Central memory CD4-positive, alpha-beta T cell (primary cell): Measurements from ENCODE around the gene MORF4L1.
"Not testable (repeated sequence)": the region's sequence is repeated elsewhere in the genome, so short reads cannot be mapped to it uniquely, and the experiment has no call there.

ENCODE experiments used
- DNase-seq: peaks from one replicate; pipeline ENCODE4 v3.0.0; 2022
- total RNA-seq, 3 experiments: gene quantifications; one replicate each; lab custom pipeline; 2026; lab: John Stamatoyannopoulos, UW

MORF4L1 gene, protein sequence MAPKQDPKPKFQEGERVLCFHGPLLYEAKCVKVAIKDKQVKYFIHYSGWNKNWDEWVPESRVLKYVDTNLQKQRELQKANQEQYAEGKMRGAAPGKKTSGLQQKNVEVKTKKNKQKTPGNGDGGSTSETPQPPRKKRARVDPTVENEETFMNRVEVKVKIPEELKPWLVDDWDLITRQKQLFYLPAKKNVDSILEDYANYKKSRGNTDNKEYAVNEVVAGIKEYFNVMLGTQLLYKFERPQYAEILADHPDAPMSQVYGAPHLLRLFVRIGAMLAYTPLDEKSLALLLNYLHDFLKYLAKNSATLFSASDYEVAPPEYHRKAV
- 126 to 341 (median 128) reads per million in 3 experiments for total RNA-seq

DNA sequence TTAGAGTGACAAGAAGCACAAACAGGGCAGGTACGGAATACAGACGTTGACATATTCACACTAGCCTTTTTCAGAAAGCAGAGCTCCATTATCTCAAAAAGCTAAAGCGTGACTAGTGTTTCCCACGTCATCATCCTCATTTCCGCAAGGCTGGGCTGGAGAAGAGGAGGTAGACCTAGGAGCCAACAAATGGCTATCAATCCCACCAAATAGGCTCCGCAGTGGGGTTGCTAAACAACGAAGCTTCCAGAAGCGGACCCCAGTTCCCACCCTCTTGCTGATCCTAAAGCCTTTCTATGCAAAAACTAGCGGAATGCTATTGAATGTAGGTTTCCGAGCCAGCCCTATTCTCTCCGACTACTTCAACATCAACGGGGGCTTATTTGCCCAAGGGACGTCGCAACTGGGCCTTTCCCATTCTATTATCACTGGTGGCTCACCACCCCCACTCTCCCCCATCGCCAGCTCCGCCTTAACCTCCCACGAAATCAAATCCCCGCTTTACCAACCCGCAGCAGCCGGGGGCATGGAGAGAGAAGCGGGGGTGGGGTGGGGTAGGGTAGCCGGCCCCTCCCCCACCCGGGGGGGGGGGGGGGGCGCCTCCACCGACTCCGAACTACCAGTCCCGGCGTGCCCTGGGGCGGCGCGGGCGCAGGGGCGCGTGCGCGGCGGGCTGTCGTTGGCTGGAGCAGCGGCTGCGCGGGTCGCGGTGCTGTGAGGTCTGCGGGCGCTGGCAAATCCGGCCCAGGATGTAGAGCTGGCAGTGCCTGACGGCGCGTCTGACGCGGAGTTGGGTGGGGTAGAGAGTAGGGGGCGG lies at the start of gene MORF4L1:
Gene MORF4L1 (plus strand): TSS at position 736 of the 817 bp plus-strand sequence. CDS start 128 bp downstream, outside the sequence.
- peak; percentile 98 for DNase-seq

DNA sequence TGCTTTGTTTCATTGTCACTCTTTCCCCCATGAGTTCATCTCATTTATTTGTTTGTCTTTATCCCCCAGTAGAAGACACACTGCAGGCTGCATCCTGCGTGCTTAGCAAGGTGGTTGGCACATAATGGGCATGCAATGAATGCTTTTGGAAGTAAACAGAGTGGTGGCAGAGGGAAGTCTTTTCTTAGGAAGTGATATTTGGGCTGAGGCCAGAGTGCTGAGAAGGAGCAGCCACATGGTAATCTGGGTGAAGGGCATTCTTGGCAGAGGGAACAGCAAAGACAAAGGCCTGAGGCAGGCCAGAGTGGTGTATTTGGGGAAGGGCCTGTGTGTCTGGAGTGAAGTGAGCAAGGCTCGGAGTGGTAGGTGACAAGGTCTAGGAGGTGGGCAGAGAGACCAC lies 43.8 kb upstream of the MORF4L1 start:
- DNase-seq = no peak

DNA sequence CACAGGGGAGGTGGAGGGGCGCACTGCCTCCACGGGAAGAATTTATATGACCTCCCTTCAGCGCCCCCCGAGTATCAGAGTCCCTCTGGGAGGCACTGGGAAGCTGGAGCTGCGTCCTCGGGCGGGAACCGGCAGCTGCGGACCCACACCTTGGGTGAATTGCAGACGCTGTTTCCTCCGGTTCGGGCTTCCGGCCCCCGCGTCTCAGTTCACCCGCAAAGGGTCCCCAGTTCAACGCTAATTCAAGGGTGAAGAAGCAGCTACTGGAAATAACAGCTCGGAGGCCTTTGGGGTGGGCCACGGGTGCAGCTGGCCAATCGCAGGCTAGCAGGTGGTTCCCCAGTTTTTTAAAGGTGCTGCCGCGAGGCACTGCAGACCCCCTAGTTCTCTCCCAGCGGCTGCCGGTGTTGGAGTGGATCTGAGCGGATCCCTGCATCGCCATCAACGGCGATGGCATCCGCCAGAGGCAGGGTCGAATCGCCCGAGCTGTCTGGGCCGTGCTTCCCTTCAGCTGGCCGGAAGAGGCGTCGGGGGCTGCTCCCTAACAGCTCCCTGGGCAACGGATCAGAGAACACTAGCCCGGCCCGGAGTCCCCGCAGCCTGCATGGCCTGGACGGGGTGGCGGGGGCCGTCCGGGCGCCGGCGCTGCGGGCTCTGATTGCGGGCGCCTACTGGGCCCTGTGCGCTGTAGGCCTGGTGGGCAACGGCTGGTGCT lies 42.0 kb upstream of the MORF4L1 start:
- DNase-seq = no peak

DNA sequence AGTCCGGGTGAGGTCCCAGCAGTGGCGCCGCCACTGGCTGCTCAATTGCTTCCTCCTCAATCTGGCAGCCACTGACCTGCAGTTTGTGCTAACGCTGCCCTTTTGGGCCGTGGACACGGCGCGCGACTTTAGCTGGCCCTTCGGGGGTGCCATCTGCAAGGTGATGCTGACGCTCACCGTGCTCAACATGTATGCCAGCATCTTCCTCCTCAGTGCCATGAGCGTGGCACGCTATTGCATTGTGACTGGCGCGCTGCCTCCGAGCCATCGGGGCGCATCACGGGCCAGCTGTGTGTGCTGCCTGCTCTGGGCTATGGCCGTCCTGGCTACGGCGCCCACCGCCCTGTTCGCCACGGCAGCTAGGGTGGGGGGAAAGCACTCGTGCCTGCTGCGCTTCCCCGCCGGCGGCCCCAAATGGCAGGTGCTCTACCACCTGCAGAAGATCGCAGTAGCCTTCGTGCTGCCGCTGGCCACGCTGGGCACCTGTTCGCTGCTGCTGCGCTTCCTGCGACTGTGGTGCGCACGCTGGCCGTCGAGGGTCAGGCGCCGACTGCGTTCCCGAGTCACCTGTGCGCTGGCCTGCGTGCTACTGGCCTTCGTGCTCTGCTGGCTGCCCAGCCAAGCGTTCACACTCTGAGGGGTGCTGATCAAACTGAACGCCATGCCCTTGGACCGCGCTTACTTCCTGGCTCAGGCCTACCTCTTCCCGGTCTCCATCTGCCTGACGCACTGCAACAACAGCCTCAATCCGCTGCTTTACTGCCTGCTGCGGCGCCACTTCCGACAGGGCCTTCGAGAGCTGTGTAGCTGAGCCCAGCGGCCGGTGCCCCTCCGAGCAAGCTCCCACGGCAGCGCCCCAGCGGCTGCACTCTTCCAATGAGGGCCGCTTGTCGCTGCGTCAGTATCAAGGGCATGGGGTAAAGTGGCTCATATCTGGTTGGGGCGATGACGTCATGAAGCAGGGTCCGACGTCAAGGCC lies 41.2 kb upstream of the MORF4L1 start:
- no peak for DNase-seq

DNA sequence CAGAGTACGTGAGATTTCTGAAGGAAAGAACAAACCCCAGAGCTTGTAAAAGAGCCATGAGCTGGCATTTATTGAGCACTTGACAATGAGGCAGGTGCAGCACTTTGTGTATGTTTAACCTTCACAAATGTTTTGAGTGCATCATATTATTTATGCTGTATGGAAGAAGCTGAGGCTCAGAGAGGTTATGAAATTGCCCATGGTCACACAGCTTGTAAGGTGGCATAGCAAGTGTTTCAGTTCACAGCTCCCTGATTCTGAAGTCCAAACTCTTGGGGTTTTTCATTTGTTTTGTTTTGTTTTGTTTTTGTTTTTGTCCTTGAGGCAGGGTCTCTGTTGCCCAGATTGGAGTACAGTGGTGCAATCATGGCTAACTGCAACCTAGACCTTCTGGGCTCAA lies 36.4 kb upstream of the MORF4L1 start:
- DNase-seq = no peak

DNA sequence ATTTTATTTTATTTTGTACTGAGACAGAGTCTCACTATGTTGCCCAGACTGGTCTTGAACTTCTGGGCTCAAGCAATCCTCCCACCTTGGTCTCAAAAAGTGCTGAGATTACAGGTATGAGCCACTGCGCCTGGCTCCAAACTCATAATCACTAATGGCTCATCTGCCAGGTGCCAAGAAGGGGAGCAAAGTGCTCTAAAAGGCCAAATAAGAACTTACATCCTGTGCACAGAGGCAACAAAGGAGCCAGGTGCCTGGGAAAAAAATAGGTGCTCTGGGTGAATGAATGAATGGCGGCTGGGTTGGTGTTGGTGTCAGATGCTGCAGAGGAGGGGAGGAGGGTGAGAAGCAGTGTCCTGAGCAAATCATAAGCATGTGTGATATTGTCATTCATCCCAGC lies 35.6 kb upstream of the MORF4L1 start:
- DNase-seq = no peak

DNA sequence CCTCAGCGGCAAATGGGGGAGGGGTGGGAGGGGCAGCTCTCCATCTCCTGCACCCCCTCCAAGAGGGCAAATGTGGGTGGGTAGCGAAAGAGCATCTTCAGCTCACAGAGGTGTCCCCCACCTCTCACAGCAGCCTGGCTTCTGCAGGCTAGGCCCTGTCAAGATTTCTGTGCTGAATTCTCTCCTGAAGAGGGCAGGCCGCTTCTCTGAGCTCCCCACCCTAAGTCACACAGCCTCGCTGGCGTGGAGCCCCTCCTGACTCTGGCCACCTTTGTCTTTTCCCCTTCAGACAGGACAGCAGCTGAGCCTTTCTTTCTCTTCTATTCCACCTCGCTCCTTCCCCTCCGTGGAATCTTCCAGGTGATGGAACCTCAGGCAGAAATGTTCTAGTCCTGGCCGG lies 35.1 kb upstream of the MORF4L1 start:
- no peak for DNase-seq

DNA sequence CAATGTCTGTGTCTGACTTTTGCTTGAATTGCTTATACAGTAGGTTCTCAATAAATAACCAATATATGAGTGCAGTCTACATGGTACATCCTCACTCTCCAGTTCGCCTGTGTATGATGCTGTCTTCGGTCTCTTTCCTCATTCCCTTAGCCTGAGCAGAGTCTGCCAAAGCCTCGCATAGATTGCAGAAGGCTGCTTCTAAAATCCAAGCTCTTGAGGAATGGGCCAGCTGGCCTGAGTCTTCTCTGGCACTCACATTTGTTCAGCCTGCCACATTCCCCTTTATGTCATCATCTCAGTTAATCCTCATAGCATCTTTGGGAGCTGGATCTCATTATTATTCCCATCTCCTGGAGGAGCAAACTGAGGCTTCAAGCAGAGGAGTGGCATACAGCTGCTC lies 34.2 kb upstream of the MORF4L1 start:
- DNase-seq = no peak

DNA sequence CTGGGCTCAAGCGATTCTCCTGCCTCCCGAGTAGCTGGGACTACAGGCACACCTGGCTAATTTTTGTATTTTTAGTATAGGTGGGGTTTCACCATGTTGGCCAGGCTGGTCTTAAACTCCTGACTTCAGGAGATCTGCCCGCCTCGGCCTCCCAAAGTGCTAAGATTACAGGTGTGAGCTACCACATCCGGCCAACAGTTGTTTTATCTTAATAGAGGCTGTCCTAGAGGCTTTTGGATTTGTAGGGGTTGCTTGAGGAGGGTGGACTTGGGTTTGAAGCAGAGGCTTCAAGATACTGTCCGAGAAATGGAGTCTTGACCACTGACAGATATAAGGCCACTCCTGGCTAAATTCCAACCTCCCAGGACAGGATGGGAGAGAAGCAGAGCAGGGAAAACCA lies 33.5 kb upstream of the MORF4L1 start:
- not testable (repeated sequence) for DNase-seq

DNA sequence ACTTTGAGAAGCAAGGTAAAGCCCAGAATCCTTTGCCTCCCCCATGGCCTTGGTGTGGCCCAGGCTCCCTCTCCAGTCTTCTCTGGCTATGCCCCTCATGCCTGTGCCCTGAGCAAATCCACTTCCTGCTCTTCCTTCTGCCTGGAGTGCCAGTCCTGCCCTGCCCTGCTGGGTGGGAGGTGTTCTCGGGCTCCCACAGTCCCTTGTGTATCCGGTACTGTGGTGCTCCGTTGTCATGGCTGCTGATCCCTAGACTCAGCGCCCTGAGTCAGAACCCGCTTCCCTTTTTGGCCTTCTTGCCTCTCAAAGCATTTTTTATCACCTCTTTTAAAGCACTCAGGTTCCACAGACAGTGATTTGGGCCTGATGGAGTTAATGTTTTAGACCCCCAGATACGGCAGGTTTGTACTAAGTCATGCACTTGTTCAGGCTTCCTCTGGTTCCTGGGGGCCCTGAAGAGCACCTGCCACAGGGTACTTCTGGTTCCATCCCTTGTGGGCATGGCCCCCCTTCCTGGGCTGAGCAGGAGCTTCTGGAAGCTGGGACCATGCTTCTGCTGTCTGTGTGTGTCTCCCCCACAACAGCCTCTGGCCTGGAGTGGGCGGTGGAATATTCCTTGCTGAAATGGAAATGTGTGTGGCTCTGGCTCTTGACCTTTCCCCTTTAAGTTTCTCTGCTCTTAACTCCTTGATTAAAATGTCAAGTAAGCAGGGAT lies 31.9 kb upstream of the MORF4L1 start:
- DNase-seq = no peak

DNA sequence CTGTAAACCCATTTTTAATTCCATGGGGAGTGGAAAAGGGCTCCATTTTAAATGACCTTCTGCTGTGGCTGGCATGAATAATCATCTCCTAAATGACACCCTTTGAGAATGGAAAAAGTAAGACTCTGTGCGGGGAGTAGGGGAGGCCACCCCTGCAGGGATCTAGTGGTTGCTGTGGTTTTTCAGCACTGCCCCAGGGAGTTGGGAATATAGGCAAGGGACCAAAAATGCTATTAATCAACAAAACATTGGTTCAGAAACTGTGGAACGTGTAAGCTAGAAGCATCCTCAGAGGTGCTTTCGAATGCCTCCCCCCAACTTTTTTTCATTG lies 31.3 kb upstream of the MORF4L1 start:
- DNase-seq = no peak

DNA sequence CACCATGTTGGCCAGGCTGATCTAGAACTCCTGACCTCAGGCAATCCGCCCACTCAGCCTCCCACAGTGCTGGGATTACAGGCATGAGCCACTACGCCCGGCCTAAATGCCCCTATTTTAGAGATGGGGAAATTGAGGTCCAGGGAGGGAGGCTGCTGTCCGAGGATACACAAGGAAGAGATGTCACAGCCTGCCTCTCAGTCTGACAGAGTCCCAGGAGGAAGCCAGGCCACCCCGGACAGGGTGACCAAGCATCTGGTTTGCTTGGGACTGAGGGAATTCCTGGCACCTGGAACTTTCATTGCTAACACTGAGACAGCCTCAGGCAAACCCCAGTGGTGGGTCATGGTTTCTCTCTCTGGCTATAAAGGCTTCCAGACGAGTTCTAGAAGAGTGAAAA lies 30.8 kb upstream of the MORF4L1 start:
- DNase-seq = no peak

DNA sequence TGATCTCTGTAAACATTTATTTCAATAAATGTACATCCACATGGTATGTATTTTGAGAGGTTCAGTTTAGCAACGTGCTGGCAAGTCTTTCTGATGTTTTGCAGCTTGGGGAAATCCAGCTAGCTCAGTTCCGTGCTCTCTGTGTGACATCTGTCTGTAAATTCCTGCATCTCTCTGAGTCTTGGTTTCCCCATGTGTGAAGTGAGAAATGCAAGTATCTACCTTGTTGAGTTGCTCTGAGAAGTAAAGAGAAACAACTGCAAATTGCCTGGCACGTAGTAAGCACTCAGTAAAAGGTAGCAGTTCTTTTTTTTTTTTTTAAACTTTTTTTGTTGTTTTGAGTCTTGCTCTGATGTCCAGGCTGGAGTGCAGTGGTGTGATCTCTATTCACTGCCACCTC lies 30.2 kb upstream of the MORF4L1 start:
- no peak for DNase-seq

DNA sequence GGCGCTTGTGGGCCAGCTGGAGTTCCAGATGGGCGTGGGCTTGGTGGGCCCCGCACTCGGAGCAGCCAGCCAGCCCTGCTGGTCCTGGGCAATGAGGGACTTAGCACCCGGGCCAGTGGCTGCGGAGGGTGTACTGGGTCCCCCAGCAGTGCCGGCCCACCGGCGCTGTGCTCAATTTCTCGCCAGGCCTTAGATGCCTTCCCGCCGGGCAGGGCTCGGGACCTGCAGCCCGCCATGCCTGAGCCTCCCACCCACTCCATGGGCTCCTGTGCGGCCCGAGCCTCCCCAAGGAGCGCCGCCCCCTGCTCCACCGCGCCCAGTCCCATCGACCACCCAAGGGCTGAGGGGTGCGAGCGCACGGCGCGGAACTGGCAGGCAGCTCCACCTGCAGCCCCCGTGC lies 25.8 kb upstream of the MORF4L1 start:
- not testable (repeated sequence) for DNase-seq

DNA sequence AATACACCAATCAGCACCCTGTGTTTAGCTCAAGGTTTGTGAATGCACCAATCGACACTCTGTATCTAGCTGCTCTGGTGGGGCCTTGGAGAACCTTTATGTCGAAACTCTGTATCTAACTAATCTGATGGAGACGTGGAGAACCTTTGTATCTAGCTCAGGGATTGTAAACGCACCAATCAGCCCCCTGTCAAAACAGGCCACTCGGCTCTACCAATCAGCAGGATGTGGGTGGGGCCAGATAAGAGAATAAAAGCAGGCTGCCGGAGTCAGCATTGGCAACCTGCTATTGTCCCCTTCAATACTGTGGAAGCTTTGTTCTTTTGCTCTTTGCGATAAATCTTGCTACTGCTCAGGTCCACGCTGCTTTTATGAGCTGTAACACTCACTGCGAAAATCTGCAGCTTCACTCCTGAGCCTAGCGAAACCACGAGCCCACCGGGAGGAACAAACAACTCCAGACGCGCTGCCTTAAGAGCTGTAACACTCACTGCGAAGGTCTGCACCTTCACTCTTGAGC lies 25.2 kb upstream of the MORF4L1 start:
- not testable (repeated sequence) for DNase-seq

DNA sequence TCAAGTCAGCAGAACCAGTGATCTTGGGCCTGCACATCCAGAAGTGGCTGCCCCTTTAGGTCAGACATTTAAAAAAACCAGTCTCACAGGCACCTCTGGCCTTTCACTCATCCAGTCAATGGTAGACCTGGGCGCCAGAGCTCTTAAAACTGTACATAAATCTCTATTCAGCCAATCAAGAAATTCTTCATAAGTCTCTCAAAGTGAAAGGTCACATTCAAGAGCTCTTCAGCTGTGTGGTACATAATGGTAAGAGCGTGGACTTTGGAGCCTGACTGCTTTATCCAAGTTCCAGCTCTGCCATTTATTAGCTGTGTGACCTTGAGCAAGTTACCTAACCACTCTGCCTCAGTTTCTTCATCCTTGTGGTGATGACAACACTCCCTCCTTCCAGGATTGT lies 22.3 kb upstream of the MORF4L1 start:
- no peak for DNase-seq

DNA sequence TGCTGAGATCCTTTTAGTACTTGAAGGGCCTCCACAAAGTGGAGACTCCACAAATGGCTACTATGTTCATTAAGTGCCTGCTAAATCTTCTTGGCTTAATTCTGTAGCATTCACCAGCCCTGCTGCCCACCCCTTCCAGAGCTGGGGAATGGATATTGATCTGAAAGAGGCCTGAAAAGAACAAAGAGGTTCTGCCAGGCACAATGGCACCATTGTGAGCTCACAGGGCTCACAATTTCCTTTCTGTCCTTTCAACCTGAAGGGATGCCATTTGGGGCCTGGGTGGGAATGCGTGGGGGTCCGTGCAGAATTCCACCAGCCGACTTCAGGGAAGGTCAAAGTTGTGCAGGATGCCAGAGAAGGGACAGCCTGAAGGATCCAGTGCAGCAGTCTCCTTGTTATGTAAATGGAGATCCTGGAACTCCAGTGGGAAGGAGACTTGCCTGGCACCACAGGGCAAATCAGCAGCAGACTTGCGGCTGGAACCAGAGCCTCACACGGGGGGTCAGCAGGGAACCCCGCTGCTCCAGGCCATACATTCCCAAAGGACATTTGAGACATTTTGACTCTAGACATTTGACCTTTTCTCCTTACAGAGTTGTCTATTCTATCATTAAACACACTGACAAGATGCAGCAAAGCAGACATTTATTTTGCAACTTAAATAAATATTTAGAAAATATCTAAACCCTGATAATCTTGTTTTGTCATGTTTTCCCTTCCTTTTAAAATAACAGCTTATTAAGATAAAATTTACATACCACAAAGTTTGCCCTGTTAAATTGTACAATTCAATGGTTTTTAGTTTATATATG lies 21.5 kb upstream of the MORF4L1 start:
- no peak for DNase-seq

DNA sequence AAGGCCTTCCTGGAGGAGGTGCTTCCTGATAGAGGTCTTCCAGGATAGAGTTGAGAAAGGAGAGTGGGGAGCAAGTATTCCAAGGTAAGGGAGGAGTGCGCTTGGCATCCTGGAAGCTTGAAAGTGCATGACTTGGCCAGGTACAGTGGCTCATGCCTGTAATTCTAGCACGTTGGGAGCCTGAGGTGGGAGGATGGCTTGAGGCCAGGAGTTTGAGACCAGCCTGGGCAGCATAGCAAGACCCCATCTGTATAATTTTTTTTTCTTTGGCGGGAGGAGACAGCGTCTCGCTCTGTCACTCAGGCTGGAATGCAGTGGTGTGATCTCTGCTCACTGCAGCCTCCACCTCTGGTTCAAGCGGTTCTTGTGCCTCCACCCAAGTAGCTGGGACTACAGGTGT lies 19.2 kb upstream of the MORF4L1 start:
- DNase-seq = no peak

DNA sequence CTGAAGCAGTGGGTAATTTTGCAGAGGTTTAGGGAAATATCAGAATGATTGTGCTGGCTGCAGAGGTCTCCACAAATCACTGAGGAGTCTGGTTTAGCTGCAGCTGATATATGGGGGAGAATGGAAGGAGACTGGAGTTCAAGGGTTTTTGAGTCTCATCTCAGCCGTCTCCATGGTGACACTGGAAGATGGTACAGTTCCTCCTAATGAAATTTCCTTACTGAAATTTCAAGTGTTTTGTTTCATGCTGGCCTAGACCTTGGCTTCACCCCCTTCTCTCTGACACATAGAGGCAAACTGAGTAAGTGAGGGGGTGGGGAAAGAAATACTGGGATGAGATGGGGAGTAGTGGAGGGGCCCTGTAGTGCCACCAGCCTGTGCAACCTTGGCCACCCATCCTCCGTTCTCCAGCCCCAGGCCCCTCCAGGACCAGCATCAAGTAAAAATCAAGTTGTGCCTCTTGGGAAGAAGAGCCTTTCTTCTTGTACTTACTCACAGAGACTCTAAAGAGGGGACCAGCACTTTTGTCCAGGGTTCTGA lies 17.8 kb upstream of the MORF4L1 start:
- DNase-seq = no peak

DNA sequence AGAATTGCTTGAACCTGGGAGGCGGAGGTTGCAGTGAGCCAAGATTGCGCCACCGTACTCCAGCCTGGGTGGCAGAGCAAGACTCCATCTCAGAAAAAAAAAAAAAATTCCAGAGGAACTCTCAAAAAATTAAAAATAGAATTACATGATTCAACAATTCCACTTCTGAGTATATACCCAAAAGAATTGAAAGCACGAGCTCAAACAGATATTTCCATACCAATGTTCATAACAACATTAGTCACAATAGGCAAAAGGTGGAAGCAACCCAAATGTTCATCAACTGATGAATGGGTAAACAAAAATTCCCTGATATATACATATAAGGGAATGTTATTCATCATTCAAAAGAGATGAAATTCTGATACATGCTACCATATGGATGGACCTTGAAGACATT lies 16.9 kb upstream of the MORF4L1 start:
- no peak for DNase-seq
